Stimulated activated CD8-positive, alpha-beta memory T cell treated with anti-CD3 and anti-CD28 coated beads, Interleukin-7, amount 100 ng/mL, for 1 hour (primary cell): ENCODE results near the gene FARP1.

Source experiments
- DNase-seq, 2 donors: peaks; one replicate each; pipeline ENCODE4 v3.0.0-alpha.2; 2020; ENCODE audit warnings: low read depth in 2 of 2

Gene FARP1

DNA sequence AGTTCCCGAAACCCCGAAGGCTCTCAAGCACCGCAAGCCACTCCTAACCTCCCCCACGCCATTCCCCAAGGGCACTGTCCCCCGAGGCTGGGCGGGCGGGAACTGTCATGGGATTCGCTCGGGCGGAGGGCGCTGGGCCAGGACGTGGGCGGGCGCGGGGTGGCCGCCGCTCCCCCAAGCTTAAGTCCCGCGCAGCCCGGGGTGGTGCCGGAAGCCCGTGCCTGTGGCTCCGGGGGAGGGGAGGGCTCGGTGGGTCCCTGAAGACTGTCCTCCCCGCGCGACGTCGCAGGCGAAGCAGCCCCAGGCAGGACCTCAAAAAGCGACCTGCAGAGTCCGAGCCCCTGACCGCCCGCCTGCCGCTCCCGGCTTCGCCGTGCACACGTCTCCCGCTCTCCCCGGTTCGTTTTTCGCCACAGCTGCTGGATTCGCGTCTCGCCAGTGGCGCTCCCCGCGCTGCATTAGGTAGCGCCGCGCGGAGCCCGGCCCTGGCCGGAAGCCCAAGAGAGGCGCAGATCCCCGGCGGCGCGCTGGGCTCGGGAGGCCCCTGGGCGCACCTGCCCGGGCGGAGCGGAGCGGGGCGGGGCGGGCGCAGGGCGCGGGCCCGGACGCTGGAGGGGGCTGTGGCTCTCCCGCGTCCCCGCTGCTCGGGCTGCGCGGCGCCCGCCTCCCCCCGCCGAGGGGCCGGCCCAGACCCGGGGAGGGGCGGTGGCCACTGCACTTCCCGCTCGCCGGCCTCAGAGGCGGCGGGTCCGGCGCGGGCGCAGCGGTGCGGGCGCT is at the start of gene FARP1:
FARP1 (plus strand) TSS at position 715 of the 777 bp plus-strand sequence. CDS start 70,149 bp downstream, outside the sequence.
- DNase-seq: no peak

DNA sequence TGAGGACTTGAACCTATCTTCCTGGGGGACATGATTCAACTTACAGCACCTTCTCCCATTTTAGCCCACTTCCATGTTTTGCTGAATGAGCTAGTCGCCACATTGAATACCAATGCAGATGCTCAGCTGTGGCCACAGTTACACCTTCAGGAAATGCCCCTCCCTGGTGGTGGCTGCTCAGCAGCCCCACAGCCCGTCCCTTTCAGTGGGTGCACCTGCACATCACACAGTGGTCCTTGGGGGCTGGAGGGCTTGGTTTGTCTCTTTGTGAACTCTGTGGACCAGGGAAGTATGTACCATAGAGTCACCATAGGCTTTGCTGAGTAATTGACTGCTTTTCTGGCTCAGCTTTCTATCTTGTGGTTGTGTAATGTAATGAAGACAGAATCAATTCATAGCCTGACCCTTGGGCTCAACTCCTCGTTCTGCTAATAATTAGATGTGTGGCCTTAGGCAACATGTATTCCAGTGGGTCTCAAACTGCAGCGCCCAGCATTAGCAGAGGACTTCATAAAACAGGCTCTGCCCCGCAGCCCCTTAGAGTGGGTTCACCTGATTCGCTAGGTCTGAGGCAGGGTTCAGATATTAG is 48.1 kb upstream of the FARP1 start:
- DNase-seq: no peak

DNA sequence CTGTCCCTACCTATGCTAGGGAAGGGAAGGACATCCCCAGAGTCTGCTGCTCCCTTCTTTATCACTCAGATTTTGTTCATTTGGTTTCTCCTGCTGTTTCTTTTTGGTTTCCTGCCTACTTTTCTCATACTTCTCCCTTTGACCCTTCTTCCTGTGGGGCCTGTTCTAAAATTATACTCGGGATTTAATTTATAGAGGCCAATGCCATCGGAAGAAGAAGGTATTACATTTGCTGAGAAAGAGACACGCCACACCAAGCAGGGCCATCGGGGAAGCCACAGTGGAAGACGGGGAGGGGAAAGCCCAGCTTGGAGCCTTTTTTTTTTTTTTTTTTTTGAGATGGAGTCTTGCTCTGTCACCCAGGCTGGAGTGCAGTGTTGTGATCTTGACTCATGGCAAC is 46.8 kb upstream of the FARP1 start:
- DNase-seq: no peak

- no peak for DNase-seq
Measured at GRCh38 chr13:98097749-98098148, 45.1 kb upstream of the FARP1 start.

- DNase-seq: no peak
Measured at GRCh38 chr13:98098516-98098915, 44.4 kb upstream of the FARP1 start.

GRCh38 chr13:98099627-98100026 is 43.3 kb upstream of the FARP1 start:
- DNase-seq: no peak

DNA sequence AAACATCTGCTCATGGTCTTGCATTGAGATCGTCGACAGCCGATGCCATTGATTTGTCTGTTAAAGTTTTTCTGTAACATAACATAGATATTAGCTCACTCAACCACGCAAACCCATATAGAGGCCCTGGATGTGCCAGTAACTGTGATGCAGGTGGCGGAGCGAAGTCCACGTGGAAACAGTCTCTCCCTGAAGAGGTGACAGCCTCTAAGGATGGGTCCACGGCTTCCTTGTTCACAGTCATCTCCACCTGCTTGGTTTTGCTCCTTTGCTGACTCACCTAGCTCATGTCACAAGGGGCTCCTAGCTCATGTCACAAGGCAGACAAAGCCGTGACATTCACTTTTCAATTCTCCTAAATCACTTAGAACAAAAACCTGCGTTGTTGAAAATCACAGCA is 42.4 kb upstream of the FARP1 start:
- DNase-seq: no peak

GRCh38 chr13:98103531-98103930 is 39.4 kb upstream of the FARP1 start:
- no peak for DNase-seq

- DNase-seq: no peak
Measured at GRCh38 chr13:98103942-98104880, 38.7 kb upstream of the FARP1 start.

GRCh38 chr13:98105929-98106336 is 37.0 kb upstream of the FARP1 start:
- no peak for DNase-seq

GRCh38 chr13:98108341-98108740 is 34.6 kb upstream of the FARP1 start:
- DNase-seq: no peak

DNA sequence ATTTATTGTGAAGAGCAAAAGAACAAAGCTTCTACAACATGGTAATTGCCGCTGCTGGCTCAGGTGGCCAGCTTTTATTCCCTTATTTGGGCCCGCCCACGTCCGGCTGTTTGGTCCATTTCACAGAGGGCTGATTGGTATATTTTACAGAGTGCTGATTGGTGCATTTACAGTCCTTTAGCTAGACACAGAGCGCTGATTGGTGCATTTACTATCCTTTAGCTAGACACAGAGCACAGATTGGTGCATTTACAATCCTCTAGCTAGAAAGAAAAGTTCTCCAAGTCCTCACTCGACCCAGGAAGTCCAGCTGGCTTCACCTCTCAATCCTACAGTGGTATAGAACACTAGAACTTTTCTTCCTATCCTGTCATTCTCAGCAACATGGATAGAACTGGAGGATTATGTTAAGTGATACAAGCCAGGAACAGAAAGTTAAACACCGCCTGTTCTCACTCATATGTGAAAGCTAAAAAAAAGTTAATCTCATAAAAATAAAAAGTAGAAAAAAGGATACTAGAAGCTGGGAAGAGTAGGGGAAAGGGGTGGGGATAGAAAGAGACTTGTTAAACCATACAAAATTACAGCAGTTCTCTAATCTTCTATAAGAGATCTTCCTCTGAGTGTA is 33.6 kb upstream of the FARP1 start:
- no peak for DNase-seq

DNA sequence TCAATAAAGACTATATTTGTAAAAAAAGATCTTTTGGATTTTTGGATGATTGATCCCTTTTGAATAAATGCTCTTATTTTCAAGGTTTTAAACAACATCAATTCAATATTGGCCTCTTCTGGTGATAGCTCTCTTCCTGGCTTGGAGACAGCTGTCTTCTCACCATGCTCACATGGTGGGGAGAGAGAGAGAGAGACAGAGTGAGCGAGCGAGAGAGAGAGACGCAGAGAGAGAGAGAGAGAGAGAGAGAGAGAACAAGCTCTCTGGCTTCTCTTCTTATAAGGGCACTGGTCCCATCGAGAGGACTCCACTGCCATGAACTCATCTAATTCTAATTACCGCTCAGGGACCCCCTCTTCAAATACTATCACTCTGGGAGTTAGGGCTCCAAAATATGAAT is 32.1 kb upstream of the FARP1 start:
- no peak for DNase-seq

- DNase-seq: no peak
Measured at GRCh38 chr13:98111168-98112098, 31.5 kb upstream of the FARP1 start.

DNA sequence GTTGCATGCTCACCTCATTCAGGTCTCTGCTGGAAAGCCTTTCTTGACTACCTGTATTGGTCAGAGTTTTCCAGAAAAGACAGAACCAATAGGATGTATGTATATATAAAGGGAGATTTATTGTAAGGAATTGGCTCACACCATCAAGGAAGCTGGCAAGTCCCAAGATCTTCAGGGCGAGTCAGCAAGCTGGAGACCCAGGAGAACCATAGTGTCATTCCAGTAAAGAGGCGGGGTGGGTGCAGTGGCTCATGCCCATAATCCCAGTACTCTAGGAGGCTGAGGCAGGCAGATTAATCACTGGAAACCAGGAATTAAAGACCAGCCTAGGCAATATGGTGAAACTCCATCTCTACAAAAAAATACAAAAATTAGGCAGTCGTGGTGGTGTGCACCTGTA is 30.4 kb upstream of the FARP1 start:
- no peak for DNase-seq

- no peak for DNase-seq
Measured at GRCh38 chr13:98118865-98119264, 24.0 kb upstream of the FARP1 start.

DNA sequence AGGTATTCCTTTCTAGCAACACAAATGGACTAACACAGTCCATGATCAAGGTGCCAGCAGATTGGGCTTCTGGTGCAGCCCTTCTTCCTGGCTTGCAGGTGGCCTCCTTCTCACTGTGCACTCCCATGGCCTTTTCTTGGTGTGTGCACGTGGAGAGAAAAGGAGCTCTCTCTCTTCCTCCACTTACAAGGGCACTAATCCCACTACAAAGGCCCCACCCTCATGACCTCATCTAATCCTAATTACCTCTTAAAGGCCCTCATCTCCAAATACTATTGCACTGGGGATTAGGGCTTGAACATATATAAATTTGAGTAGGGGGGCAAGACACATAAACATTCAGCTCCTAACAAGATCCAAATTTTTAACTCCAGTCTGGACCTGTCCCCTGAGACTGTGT is 19.7 kb upstream of the FARP1 start:
- no peak for DNase-seq

GRCh38 chr13:98129059-98129746 is 13.7 kb upstream of the FARP1 start:
- no peak for DNase-seq

DNA sequence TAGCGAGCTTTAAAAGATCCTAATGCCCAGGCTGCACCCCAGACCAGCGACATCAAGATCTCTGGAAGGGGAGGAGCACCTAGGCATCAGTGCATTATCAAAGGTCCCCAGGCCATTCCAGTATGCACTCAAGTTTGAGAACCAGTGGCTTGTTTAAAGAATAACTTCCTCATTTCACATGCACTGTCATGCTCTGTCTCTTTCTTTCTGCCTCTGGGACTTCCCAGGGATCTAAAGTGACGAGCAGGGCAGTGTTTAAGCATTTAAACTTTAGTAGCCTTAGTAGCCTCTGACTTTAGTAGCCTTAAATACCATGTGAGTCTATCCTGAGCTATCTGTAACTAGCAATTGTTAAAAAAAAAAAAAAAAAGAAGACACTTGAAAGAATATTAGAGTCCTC is 8.9 kb upstream of the FARP1 start:
- no peak for DNase-seq

DNA sequence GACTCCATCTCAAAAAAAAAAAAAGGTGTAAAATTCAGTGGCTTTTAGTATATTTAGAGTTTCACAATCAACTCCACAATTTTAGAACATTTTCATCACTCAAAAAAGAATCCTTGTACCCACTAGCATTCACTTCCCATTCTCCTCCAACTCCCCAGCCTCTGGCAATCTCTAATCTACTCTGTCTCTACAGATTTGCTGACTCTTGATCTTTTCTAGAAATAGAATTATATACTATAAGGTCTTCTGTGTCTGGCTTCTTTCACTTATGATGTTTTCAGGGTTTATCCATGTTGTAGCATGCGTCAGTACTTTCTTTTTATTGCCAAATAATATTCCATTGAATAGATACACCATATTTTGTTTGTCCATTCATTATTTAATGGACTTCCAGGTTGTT is 8.0 kb upstream of the FARP1 start:
- no peak for DNase-seq
